Osteocyte (in vitro differentiated cells): ENCODE measurements around the gene PDS5A. TPM values are rescaled to one million over a fixed set of nuclear protein-coding genes. Genes with fewer than 3 reads are reported as not detected.
"Not testable (repeated sequence)": the region's sequence is repeated elsewhere in the genome, so short reads cannot be mapped to it uniquely, and the experiment has no call there.

Source experiments
- DNase-seq: peaks from one replicate; pipeline ENCODE4 v3.0.0; 2021; ENCODE audit warnings: mixed read lengths; ENCODE audit not compliant: unreplicated experiment; ENCODE audit errors: extremely low spot score
- H3K27ac Mint-ChIP-seq: one replicate; pipeline ENCODE4 v1.8.0; 2021; ENCODE audit warnings: mild to moderate bottlenecking, mixed read lengths; ENCODE audit not compliant: unreplicated experiment
- H3K27me3 Mint-ChIP-seq: one replicate; pipeline ENCODE4 v1.8.0; 2021; ENCODE audit warnings: mixed read lengths; ENCODE audit not compliant: unreplicated experiment
- H3K36me3 Mint-ChIP-seq: one replicate; pipeline ENCODE4 v1.8.0; 2021; ENCODE audit warnings: mixed read lengths; ENCODE audit not compliant: unreplicated experiment
- H3K4me1 Mint-ChIP-seq: one replicate; pipeline ENCODE4 v1.8.0; 2021; ENCODE audit warnings: mixed read lengths; ENCODE audit not compliant: unreplicated experiment
- H3K4me3 Mint-ChIP-seq: one replicate; pipeline ENCODE4 v1.8.0; 2021; ENCODE audit warnings: mild to moderate bottlenecking, moderate library complexity, mixed read lengths; ENCODE audit not compliant: unreplicated experiment
- H3K9me3 Mint-ChIP-seq: one replicate; pipeline ENCODE4 v1.8.0; 2021; ENCODE audit warnings: mixed read lengths; ENCODE audit not compliant: unreplicated experiment
- CTCF ChIP-seq: fragments of 200-600 bp; sonication (generic); IDR thresholded peaks from 2 replicates; pipeline ENCODE4 v1.5.0; 2021; ENCODE audit warnings: antibody characterized with exemption, mild to moderate bottlenecking, moderate library complexity
- total RNA-seq: library from RNA; stranded (reverse); gene quantifications from 2 replicates; pipeline ENCODE4 v1.2.1, GENCODE V29; 2021

Gene PDS5A
- total RNA-seq, 1 donor from 2014 or later: 72.8 TPM

GRCh38 chr4:39850727-39851126, 127.0 kb downstream of the PDS5A start:
- no peak for DNase-seq
- Mint-ChIP-seq H3K36me3 (peaks cover 40% of the 10 kb centered on the region), H3K27me3 (no peaks in the 10 kb centered on the region), H3K4me1 (peaks cover 6% of the 10 kb centered on the region), H3K4me3 (no peak overlapping the region), H3K9me3 (peaks cover 8% of the 10 kb centered on the region), H3K27ac (no peak overlapping the region)
- no peak for TF ChIP-seq CTCF

- H3K27me3 Mint-ChIP-seq: no peaks in the 10 kb centered on the region
- no peak overlapping the region for H3K4me3 Mint-ChIP-seq
- H3K9me3 Mint-ChIP-seq: no peaks in the 10 kb centered on the region
- H3K4me1 Mint-ChIP-seq: peaks cover 6% of the 10 kb centered on the region
- H3K36me3 Mint-ChIP-seq: peaks cover 24% of the 10 kb centered on the region
- TF ChIP-seq CTCF: no peak
- H3K27ac Mint-ChIP-seq: no peak overlapping the region
- no peak for DNase-seq
Measured at GRCh38 chr4:39846705-39847104, 131.0 kb downstream of the PDS5A start.

- TF ChIP-seq CTCF: no peak
- Mint-ChIP-seq H3K27ac (no peak overlapping the region), H3K9me3 (no peaks in the 10 kb centered on the region), H3K4me1 (peaks cover 6% of the 10 kb centered on the region), H3K36me3 (peaks cover 30% of the 10 kb centered on the region), H3K4me3 (no peak overlapping the region), H3K27me3 (no peaks in the 10 kb centered on the region)
- no peak for DNase-seq
Measured at GRCh38 chr4:39846120-39846519, 131.6 kb downstream of the PDS5A start.

- H3K4me3 Mint-ChIP-seq: no peak overlapping the region
- TF ChIP-seq CTCF: no peak
- H3K27ac Mint-ChIP-seq: no peak overlapping the region
- no peaks in the 10 kb centered on the region for H3K27me3 Mint-ChIP-seq
- DNase-seq: no peak
- H3K4me1 Mint-ChIP-seq: no peaks in the 10 kb centered on the region
- no peaks in the 10 kb centered on the region for H3K9me3 Mint-ChIP-seq
- peaks cover 45% of the 10 kb centered on the region for H3K36me3 Mint-ChIP-seq
Measured at GRCh38 chr4:39841894-39842293, 135.8 kb downstream of the PDS5A start.

GRCh38 chr4:39840516-39840915, 137.2 kb downstream of the PDS5A start:
- not testable (repeated sequence) for H3K4me3 Mint-ChIP-seq

GRCh38 chr4:39840027-39840426, 137.7 kb downstream of the PDS5A start:
- Mint-ChIP-seq H3K27ac (no peak overlapping the region), H3K4me1 (no peaks in the 10 kb centered on the region), H3K4me3 (no peak overlapping the region), H3K9me3 (no peaks in the 10 kb centered on the region), H3K27me3 (no peaks in the 10 kb centered on the region), H3K36me3 (peaks cover 57% of the 10 kb centered on the region)
- no peak for TF ChIP-seq CTCF
- DNase-seq: peak; percentile 23

More at GRCh38 chr4:39840516-39840915, 137.2 kb downstream of the PDS5A start:
- H3K36me3 Mint-ChIP-seq: peaks cover 52% of the 10 kb centered on the region
- peak; percentile 71 for DNase-seq
- H3K9me3 Mint-ChIP-seq, H3K4me1 Mint-ChIP-seq, H3K27ac Mint-ChIP-seq, H3K27me3 Mint-ChIP-seq: not testable (repeated sequence)

GRCh38 chr4:39838431-39838830, 139.3 kb downstream of the PDS5A start:
- H3K4me1 Mint-ChIP-seq, H3K4me3 Mint-ChIP-seq, H3K27me3 Mint-ChIP-seq, DNase-seq, H3K9me3 Mint-ChIP-seq, H3K27ac Mint-ChIP-seq: not testable (repeated sequence)
- peaks cover 63% of the 10 kb centered on the region for H3K36me3 Mint-ChIP-seq
